Measurements from ENCODE around the gene TMC2. TPM values are rescaled to one million over a fixed set of nuclear protein-coding genes. Genes with fewer than 3 reads are reported as not detected.

The TMC2 gene
- total RNA-seq, 1 donor from 2014 or later, result not detected

DNA sequence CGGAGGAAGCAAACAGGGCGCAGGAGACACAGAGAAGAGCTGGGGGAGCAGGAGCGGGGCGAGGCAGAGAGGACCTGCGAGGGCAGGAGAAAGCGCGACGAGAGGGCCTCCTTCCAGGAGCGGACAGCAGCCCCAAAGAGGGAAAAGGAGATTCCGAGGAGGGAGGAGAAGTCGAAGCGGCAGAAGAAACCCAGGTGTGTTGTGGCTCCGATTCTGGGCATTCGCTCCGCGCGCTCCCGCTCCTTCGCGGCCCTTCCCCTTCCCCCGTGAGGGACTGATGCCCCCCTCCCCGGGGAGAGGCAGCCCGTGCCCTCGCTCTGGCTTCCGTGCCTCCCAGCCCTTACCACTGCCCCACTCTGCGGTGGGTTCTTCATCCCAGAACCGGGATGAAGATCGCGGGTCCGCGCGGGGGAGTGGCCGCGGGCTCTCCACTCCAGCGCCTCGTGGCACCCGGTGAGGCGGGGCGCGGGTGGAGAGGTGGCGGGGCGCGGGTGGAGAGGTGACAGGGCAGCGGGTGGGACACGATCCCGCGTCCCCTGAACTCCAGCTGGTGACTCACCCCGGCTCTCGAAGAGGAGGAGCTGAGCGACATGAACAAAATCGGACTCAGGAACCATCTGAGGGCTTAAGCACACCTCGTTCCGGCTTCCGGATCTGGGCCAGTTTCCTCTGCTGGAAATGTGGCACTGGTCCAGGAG is 22.4 kb downstream of the TMC2 start:
- H3K4me3 Mint-ChIP-seq, result peak overlapping the region; percentile 71
- no peak overlapping the region for H3K27ac ChIP-seq
- H3F3A ChIP-seq (ENCODE audit: low read depth), result no peaks in the 10 kb centered on the region
- peaks cover 10% of the 10 kb centered on the region for H3K4me1 ChIP-seq
- peak overlapping the region; percentile 98 for H2AFZ ChIP-seq (replicated peaks)
- peak overlapping the region; percentile 87 for H3K4me2 ChIP-seq
- H3K9me3 ChIP-seq (ENCODE audit: low read depth), result no peaks in the 10 kb centered on the region
- no peaks in the 10 kb centered on the region for H4K20me1 ChIP-seq (ENCODE audit: low read depth)
- no peaks in the 10 kb centered on the region for H3K9me3 Mint-ChIP-seq
- peak; percentile 29 for DNase-seq (ENCODE audit: low spot score)
- no peak overlapping the region for H3K9ac ChIP-seq
- H3K27me3 ChIP-seq, result peaks cover 86% of the 10 kb centered on the region
- no peaks in the 10 kb centered on the region for H3K36me3 ChIP-seq
- peaks cover 16% of the 10 kb centered on the region for H3K4me1 Mint-ChIP-seq
- no peak overlapping the region for H3K27ac Mint-ChIP-seq
- H3K4me3 ChIP-seq, result peak overlapping the region; percentile 53
- TF ChIP-seq, protein P1, sequence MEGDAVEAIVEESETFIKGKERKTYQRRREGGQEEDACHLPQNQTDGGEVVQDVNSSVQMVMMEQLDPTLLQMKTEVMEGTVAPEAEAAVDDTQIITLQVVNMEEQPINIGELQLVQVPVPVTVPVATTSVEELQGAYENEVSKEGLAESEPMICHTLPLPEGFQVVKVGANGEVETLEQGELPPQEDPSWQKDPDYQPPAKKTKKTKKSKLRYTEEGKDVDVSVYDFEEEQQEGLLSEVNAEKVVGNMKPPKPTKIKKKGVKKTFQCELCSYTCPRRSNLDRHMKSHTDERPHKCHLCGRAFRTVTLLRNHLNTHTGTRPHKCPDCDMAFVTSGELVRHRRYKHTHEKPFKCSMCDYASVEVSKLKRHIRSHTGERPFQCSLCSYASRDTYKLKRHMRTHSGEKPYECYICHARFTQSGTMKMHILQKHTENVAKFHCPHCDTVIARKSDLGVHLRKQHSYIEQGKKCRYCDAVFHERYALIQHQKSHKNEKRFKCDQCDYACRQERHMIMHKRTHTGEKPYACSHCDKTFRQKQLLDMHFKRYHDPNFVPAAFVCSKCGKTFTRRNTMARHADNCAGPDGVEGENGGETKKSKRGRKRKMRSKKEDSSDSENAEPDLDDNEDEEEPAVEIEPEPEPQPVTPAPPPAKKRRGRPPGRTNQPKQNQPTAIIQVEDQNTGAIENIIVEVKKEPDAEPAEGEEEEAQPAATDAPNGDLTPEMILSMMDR (IDR thresholded peaks at IDR 0.05), result no peak
- TF ChIP-seq EZH2 (IDR thresholded peaks at IDR 0.05), result peak; percentile 92
- peak; percentile 25 for TF ChIP-seq EZH2phosphoT487 (IDR thresholded peaks at IDR 0.05)
- no peaks in the 10 kb centered on the region for H3K36me3 Mint-ChIP-seq
- no peaks in the 10 kb centered on the region for H3K79me2 ChIP-seq (ENCODE audit: low read depth)
- peaks cover 39% of the 10 kb centered on the region for H3K27me3 Mint-ChIP-seq (ENCODE audit: insufficient read depth, low read depth)

DNA sequence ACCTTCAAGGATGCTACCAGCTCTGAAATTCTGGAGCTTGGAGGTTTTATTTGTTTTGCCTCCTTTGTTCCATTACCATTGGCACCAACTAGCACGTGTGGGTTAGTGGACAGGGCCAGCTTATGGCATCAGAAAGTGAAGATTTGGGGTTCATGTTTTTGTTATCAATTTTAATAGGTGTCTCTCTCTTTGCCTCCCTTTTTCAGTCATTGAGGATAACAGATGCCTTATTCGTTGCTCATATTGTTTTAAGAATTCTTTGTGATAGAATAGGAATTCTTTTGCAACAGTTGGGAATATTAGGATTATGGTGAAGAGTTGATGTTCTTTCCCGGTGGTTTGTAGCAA is 22.9 kb downstream of the TMC2 start:
- H3K4me3 Mint-ChIP-seq, result peak overlapping the region; percentile 58
- H3K27ac ChIP-seq, result no peak overlapping the region
- no peaks in the 10 kb centered on the region for H3K9me3 ChIP-seq (ENCODE audit: low read depth)
- no peak overlapping the region for H3K9ac ChIP-seq
- H3K9me3 Mint-ChIP-seq, result no peaks in the 10 kb centered on the region
- H2AFZ ChIP-seq (replicated peaks), result peak overlapping the region; percentile 98
- peaks cover 10% of the 10 kb centered on the region for H3K4me1 ChIP-seq
- no peaks in the 10 kb centered on the region for H3K36me3 Mint-ChIP-seq
- H3K36me3 ChIP-seq, result no peaks in the 10 kb centered on the region
- peaks cover 16% of the 10 kb centered on the region for H3K4me1 Mint-ChIP-seq
- peaks cover 81% of the 10 kb centered on the region for H3K27me3 ChIP-seq
- H3K4me2 ChIP-seq, result peak overlapping the region; percentile 87
- H3K27ac Mint-ChIP-seq, result no peak overlapping the region
- H3K79me2 ChIP-seq (ENCODE audit: low read depth), result no peaks in the 10 kb centered on the region
- TF ChIP-seq, protein P1 (IDR thresholded peaks at IDR 0.05), result no peak
- no peak for TF ChIP-seq EZH2phosphoT487 (IDR thresholded peaks at IDR 0.05)
- TF ChIP-seq EZH2 (IDR thresholded peaks at IDR 0.05), result no peak
- H3F3A ChIP-seq (ENCODE audit: low read depth), result no peaks in the 10 kb centered on the region
- H4K20me1 ChIP-seq (ENCODE audit: low read depth), result no peaks in the 10 kb centered on the region
- DNase-seq (ENCODE audit: low spot score), result no peak
- H3K4me3 ChIP-seq, result peak overlapping the region; percentile 53
- peaks cover 39% of the 10 kb centered on the region for H3K27me3 Mint-ChIP-seq (ENCODE audit: insufficient read depth, low read depth)

- DNase-seq (ENCODE audit: low spot score), result peak; percentile 25
- TF ChIP-seq, protein P1 (IDR thresholded peaks at IDR 0.05), result no peak
- no peak for TF ChIP-seq EZH2phosphoT487 (IDR thresholded peaks at IDR 0.05)
- TF ChIP-seq EZH2 (IDR thresholded peaks at IDR 0.05), result no peak
- Histone ChIP-seq H4K20me1 (ENCODE audit: low read depth) (no peaks in the 10 kb centered on the region), H3K9me3 (ENCODE audit: low read depth) (no peaks in the 10 kb centered on the region), H3F3A (ENCODE audit: low read depth) (no peaks in the 10 kb centered on the region), H3K27ac (no peak overlapping the region), H3K79me2 (ENCODE audit: low read depth) (no peaks in the 10 kb centered on the region), H3K27me3 (peaks cover 77% of the 10 kb centered on the region), H3K36me3 (no peaks in the 10 kb centered on the region), H3K9ac (no peak overlapping the region), H3K4me1 (peaks cover 10% of the 10 kb centered on the region), H3K4me3 (no peak overlapping the region), H2AFZ (replicated peaks) (no peak overlapping the region), H3K4me2 (no peak overlapping the region)
- Mint-ChIP-seq H3K9me3 (no peaks in the 10 kb centered on the region), H3K27ac (no peak overlapping the region), H3K36me3 (no peaks in the 10 kb centered on the region), H3K4me1 (peaks cover 16% of the 10 kb centered on the region), H3K27me3 (ENCODE audit: insufficient read depth, low read depth) (peaks cover 39% of the 10 kb centered on the region), H3K4me3 (peak overlapping the region; percentile 58)
Observed at GRCh38 chr20:2559651-2560050, 23.3 kb downstream of the TMC2 start.

Measured in neural progenitor cell (in vitro differentiated cells).